ENCODE results near the gene EDIL3. TPM values are rescaled to one million over a fixed set of nuclear protein-coding genes. Genes with fewer than 3 reads are reported as not detected.
A peak's percentile ranks its signal among the peaks of the same experiment; 100 is the strongest.

Gene EDIL3
- total and polyA plus RNA-seq, 2 donors (not counting 1 experiment from before 2014, with no cell fraction given): 12.1 to 149 TPM

- TF ChIP-seq, protein P1, sequence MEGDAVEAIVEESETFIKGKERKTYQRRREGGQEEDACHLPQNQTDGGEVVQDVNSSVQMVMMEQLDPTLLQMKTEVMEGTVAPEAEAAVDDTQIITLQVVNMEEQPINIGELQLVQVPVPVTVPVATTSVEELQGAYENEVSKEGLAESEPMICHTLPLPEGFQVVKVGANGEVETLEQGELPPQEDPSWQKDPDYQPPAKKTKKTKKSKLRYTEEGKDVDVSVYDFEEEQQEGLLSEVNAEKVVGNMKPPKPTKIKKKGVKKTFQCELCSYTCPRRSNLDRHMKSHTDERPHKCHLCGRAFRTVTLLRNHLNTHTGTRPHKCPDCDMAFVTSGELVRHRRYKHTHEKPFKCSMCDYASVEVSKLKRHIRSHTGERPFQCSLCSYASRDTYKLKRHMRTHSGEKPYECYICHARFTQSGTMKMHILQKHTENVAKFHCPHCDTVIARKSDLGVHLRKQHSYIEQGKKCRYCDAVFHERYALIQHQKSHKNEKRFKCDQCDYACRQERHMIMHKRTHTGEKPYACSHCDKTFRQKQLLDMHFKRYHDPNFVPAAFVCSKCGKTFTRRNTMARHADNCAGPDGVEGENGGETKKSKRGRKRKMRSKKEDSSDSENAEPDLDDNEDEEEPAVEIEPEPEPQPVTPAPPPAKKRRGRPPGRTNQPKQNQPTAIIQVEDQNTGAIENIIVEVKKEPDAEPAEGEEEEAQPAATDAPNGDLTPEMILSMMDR (conservative IDR thresholded peaks at IDR 0.05 in 1 of 2, IDR thresholded peaks at IDR 0.05 in 1 of 2; ENCODE audit: low read depth in 1 of 2, low read length in 2 of 2): no peak
- no peak for TF ChIP-seq EZH2 (IDR thresholded peaks at IDR 0.05; ENCODE audit: low read length, missing control alignments)
- no peak overlapping the region for H3K27ac ChIP-seq (ENCODE audit: insufficient read depth, low read length)
Observed at GRCh38 chr5:84397385-84397784, 12.7 kb upstream of the EDIL3 start.

DNA sequence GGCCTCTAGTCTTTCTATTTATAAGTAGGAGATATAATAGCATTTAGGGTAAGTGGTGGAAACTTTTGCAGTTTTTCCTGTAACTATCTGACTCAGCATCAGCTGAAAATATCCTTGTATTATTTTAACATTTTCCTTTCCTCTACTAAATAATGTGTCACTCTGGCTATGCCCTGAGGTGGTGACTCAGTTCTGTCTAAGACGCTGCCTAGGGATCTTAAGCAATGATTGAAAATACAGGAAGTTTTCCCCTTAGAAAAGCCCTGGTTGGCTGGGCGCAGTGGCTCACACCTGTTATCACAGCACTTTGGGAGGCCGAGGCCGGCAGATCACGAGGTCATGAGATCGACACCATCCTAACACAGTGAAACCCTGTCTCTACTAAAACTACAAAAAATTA, 9.3 kb upstream of the EDIL3 start:
- H3K9me3 ChIP-seq (ENCODE audit: control insufficient read depth, insufficient read depth, low read depth, low read length): no peaks in the 10 kb centered on the region
- no peaks in the 10 kb centered on the region for H3K36me3 ChIP-seq (ENCODE audit: control insufficient read depth, insufficient read depth, low read length)
- H3K9ac ChIP-seq (ENCODE audit: insufficient read depth, low read length): no peak overlapping the region
- H3K4me1 ChIP-seq (ENCODE audit: control insufficient read depth, extremely low read depth, insufficient read depth, low read length): peaks cover 3% of the 10 kb centered on the region
- H3K4me3 ChIP-seq (replicated peaks in 1 of 4; ENCODE audit: control extremely low read depth in 1 of 4, insufficient read depth in 1 of 4, low read depth in 3 of 4, low read length in 4 of 4): no peak overlapping the region
- no peaks in the 10 kb centered on the region for H3K79me2 ChIP-seq (ENCODE audit: control insufficient read depth, insufficient read depth, low read length)
- no peaks in the 10 kb centered on the region for H3K27me3 ChIP-seq (ENCODE audit: control insufficient read depth, insufficient read depth, low read length)
- TF ChIP-seq, protein P1 (conservative IDR thresholded peaks at IDR 0.05 in 1 of 2, IDR thresholded peaks at IDR 0.05 in 1 of 2; ENCODE audit: low read depth in 1 of 2, low read length in 2 of 2): no peak
- no peak for TF ChIP-seq EZH2 (IDR thresholded peaks at IDR 0.05; ENCODE audit: low read length, missing control alignments)
- no peaks in the 10 kb centered on the region for H4K20me1 ChIP-seq (ENCODE audit: control insufficient read depth, extremely low read depth, insufficient read depth, low read length)
- no peak overlapping the region for H3K4me2 ChIP-seq (ENCODE audit: extremely low read depth, insufficient read depth, low read length)
- DNase-seq (ENCODE audit: low read depth in 2 of 2): peak; percentile 79 to 92
- H3K27ac ChIP-seq (ENCODE audit: insufficient read depth, low read length): no peak overlapping the region
- H2AFZ ChIP-seq (ENCODE audit: low read length): no peak overlapping the region

More at GRCh38 chr5:84397385-84397784, 12.7 kb upstream of the EDIL3 start:
- no peak for DNase-seq (ENCODE audit: low read depth in 2 of 2)
- Histone ChIP-seq H3K4me2 (ENCODE audit: extremely low read depth, insufficient read depth, low read length) (no peak overlapping the region), H3K9ac (ENCODE audit: insufficient read depth, low read length) (no peak overlapping the region), H2AFZ (ENCODE audit: low read length) (no peak overlapping the region), H3K36me3 (ENCODE audit: control insufficient read depth, insufficient read depth, low read length) (no peaks in the 10 kb centered on the region), H3K4me1 (ENCODE audit: control insufficient read depth, extremely low read depth, insufficient read depth, low read length) (peaks cover 3% of the 10 kb centered on the region), H3K27me3 (ENCODE audit: control insufficient read depth, insufficient read depth, low read length) (no peaks in the 10 kb centered on the region), H3K9me3 (ENCODE audit: control insufficient read depth, insufficient read depth, low read depth, low read length) (no peaks in the 10 kb centered on the region), H4K20me1 (ENCODE audit: control insufficient read depth, extremely low read depth, insufficient read depth, low read length) (no peaks in the 10 kb centered on the region), H3K79me2 (ENCODE audit: control insufficient read depth, insufficient read depth, low read length) (no peaks in the 10 kb centered on the region), H3K4me3 (replicated peaks in 1 of 4; ENCODE audit: control extremely low read depth in 1 of 4, insufficient read depth in 1 of 4, low read depth in 3 of 4, low read length in 4 of 4) (no peak overlapping the region)

DNA sequence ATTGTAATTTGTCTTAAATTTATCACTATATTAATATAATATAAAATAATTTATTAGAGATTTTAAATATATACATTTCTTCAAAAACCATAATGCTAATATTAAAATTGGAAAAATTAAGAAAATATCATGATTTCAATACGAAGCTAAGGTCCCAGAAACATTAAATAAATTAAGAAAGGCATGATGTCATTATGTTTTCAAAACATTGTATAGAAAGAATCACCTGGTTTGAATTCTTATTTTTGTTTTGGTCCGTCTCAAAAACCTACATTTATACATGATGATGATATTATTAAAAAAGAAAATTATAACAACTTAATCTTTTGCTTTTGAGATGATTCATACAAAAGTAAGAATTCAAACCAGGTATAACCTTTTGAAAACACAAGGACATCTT, 8.2 kb upstream of the EDIL3 start:
- no peaks in the 10 kb centered on the region for H3K36me3 ChIP-seq (ENCODE audit: control insufficient read depth, insufficient read depth, low read length)
- H3K79me2 ChIP-seq (ENCODE audit: control insufficient read depth, insufficient read depth, low read length): no peaks in the 10 kb centered on the region
- H3K4me1 ChIP-seq (ENCODE audit: control insufficient read depth, extremely low read depth, insufficient read depth, low read length): peaks cover 3% of the 10 kb centered on the region
- H3K4me2 ChIP-seq (ENCODE audit: extremely low read depth, insufficient read depth, low read length): no peak overlapping the region
- H2AFZ ChIP-seq (ENCODE audit: low read length): no peak overlapping the region
- no peak overlapping the region for H3K27ac ChIP-seq (ENCODE audit: insufficient read depth, low read length)
- H3K9me3 ChIP-seq (ENCODE audit: control insufficient read depth, insufficient read depth, low read depth, low read length): no peaks in the 10 kb centered on the region
- TF ChIP-seq EZH2 (IDR thresholded peaks at IDR 0.05; ENCODE audit: low read length, missing control alignments): no peak
- TF ChIP-seq, protein P1 (conservative IDR thresholded peaks at IDR 0.05 in 1 of 2, IDR thresholded peaks at IDR 0.05 in 1 of 2; ENCODE audit: low read depth in 1 of 2, low read length in 2 of 2): no peak
- H3K9ac ChIP-seq (ENCODE audit: insufficient read depth, low read length): no peak overlapping the region
- H3K27me3 ChIP-seq (ENCODE audit: control insufficient read depth, insufficient read depth, low read length): no peaks in the 10 kb centered on the region
- no peak overlapping the region for H3K4me3 ChIP-seq (replicated peaks in 1 of 4; ENCODE audit: control extremely low read depth in 1 of 4, insufficient read depth in 1 of 4, low read depth in 3 of 4, low read length in 4 of 4)
- no peaks in the 10 kb centered on the region for H4K20me1 ChIP-seq (ENCODE audit: control insufficient read depth, extremely low read depth, insufficient read depth, low read length)
- DNase-seq (ENCODE audit: low read depth in 2 of 2): no peak

All from fibroblast of lung (primary cell).